Stimulated activated CD8-positive, alpha-beta memory T cell treated with anti-CD3 and anti-CD28 coated beads, Interleukin-2, amount 100 ng/mL, for 48 hours (primary cell): Measurements from ENCODE around the gene MRPL45.
"Not testable (repeated sequence)": the region's sequence is repeated elsewhere in the genome, so short reads cannot be mapped to it uniquely, and the experiment has no call there.

Experiments
- DNase-seq, 2 donors: peaks; one replicate each; pipeline ENCODE4 v3.0.0-alpha.2; 2020; ENCODE audit warnings: low read depth in 2 of 2

The MRPL45 gene

GRCh38 chr17:38296834-38297517 lies at the start of gene MRPL45:
MRPL45 (plus strand) TSS chr17:38297168; CDS start chr17:38297184, 16 bp downstream.
- peak; percentile 93 to 94 for DNase-seq

- not testable (repeated sequence) for DNase-seq
These were observed 43.8 kb upstream of the MRPL45 start for GRCh38 chr17:38253191-38253590.

DNA sequence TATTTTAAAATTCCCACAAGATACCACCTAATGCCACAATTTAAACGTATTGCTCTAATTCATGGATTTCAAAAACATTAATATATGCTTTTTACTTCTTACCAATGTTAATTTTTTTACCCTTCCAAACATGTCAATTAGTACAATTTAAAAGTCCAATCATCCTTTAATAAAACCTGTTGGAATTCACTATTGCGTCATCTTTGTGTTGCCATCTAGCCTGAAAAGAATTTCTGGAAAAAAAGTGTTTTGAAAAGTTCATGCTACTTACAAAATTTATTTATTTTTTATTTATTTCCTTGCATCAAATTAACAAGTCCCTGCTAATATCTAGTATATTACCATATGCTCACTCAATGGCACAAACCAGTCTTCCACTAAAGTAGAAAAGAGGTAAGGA lies 42.6 kb upstream of the MRPL45 start:
- DNase-seq: not testable (repeated sequence)

DNA sequence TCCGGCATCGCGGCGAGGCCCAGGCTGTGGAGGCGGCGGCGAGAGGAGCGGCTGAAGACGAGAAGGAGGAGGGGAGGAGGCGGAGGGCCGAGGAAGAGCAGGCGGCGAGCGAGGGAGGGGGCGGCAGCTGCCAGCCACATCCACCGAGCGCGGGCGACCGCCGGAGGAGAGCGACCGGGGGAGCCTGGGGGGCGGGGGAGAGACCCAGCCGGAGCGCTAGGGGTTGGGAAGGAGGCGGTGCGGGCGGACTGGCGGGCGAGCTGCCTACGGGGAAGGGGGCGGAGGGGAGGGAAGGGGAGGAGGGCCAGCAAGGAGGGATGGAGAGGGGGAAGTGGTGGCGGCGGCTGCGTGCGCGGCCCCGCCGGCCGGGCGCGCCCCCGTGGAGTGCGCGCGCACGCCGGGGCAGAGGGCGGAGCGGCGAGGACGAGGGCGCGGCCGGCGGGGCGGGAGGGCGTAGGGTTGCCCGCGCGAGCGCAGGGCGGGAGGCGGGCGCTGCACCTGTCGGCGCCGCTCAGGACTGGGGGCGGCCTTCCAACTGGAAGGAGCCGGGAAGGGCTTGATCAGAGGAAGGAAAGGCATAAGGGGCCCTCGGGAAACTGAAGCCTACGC lies 39.9 kb upstream of the MRPL45 start:
- DNase-seq: peak; percentile 70 to 76

GRCh38 chr17:38265974-38266506 lies 30.9 kb upstream of the MRPL45 start:
- DNase-seq: not testable (repeated sequence)

- not testable (repeated sequence) for DNase-seq
These were observed 30.4 kb upstream of the MRPL45 start for GRCh38 chr17:38266571-38266970.

DNA sequence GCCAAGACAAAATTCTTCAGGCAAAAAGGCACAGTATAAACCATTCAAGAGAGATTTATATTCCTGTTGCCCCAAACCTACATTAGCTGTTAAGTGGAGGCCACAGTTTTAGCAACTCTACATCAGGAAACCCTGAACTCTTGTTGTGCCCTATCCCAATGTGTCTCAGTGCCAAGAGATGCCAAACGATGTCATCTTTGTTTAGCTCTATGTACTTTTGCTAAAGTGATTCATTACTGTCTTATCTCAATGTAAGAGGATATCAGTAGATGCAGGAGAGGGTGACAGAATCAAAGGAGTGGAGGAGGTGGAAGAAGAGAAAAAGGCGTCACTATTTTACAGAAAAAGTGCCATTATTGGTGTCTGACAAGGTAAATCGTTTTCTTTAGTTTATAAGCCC lies 28.8 kb upstream of the MRPL45 start:
- DNase-seq: not testable (repeated sequence)

DNA sequence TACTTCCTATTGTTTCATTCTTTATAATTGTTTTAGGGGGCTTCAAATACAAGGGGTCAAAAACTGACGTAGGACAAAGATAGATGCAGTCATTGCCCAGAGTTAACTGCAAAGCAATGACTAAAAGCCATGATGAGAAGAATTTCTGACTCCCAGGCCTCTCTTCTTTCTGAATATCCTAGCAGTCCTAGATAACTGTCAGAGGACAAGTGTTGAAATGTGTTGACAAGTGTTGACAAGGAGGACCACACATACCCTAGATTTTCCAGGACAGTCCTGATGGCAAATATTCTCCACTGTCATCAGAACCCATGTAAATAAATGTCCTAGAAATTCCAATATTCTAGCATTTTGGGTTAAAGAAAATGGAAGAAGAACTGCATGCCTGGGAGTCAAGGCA lies 27.9 kb upstream of the MRPL45 start:
- DNase-seq: not testable (repeated sequence)

DNA sequence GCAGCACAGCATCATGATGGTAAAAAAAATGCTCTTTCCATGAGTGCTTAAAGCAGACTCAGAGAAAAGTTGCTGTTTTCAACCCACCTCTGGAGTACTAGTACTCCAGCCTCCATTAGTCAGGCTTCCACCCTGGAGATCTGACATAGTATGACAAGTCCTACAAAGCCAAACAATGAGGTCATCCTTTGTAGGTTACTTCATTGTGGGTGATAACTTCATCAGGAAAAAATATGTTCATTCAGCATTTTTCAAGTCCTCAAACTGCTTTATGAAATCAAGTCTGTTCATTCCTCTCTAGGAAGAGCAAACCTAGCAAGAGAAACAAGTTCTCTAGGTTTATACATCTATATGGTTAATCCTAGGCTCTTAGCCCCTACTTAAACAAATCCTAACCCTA lies 27.4 kb upstream of the MRPL45 start:
- DNase-seq: not testable (repeated sequence)

DNA sequence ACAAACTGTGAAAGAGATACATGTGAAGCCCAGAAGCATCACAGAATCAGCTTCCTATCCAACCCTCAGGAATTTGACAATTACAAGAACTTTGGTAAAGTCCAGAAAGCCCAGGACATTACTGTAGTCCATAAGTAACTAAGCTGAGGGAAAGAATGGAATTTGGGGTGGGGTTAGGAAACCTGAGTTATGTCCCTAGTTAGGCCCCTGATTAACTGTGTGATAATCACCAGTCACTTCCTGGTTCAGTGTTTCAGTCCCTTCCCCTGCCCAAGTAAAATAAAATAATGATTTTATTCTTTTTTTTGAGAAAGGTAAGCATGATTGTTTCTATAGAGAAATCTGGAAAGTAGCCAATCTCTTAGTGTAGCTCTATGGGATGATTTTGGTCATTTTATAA lies 11.0 kb upstream of the MRPL45 start:
- DNase-seq: not testable (repeated sequence)

GRCh38 chr17:38286501-38287091 lies 10.4 kb upstream of the MRPL45 start:
- DNase-seq: peak in 1 of 2 donors; percentile 27

- not testable (repeated sequence) for DNase-seq
These were observed 8.6 kb upstream of the MRPL45 start for GRCh38 chr17:38288217-38288827.

DNA sequence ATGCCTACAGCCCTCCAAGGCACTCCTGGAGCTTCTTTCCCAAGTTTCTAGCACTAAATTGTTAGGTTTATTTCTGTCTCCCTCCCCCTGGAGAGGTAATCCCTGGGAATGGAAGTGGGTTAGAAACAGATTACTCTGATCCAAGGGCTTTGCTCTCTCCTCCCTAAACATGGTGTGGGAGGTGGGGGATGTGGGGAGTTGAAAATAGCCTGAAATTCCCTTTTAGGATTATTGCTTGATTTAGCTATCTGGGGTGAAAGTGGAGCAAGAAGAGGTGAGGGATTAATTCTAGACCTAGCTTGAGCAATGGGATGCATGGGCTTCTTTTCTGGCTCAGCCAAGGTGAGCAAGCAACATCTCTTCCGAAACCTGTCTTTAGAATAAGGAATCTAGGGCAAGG lies 7.2 kb upstream of the MRPL45 start:
- not testable (repeated sequence) for DNase-seq

- not testable (repeated sequence) for DNase-seq
These were observed 1.2 kb upstream of the MRPL45 start for GRCh38 chr17:38295602-38296365.

DNA sequence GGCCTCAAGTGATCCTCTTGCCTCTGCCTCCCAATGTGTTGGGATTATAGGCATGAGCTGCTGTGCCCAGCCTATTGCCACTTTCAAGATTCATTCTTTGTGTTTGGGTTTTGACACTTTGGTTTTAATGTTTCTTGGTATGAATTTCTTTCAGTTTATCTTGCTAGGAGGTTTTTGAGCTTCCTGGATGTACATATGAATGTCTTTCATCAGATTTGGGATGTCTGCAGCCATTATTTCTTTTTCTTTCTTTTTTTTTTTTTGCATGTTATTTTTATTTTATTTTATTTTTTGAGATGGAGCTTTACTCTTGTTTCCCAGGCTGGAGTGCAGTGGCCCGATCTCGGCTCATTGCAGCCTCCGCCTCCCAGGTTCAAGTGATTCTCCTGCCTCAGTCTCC lies 18.5 kb downstream of the MRPL45 start:
- DNase-seq: no peak

- DNase-seq: no peak
These were observed 20.1 kb downstream of the MRPL45 start for GRCh38 chr17:38317081-38317480.

GRCh38 chr17:38320482-38320881 lies 23.5 kb downstream of the MRPL45 start:
- DNase-seq: no peak

DNA sequence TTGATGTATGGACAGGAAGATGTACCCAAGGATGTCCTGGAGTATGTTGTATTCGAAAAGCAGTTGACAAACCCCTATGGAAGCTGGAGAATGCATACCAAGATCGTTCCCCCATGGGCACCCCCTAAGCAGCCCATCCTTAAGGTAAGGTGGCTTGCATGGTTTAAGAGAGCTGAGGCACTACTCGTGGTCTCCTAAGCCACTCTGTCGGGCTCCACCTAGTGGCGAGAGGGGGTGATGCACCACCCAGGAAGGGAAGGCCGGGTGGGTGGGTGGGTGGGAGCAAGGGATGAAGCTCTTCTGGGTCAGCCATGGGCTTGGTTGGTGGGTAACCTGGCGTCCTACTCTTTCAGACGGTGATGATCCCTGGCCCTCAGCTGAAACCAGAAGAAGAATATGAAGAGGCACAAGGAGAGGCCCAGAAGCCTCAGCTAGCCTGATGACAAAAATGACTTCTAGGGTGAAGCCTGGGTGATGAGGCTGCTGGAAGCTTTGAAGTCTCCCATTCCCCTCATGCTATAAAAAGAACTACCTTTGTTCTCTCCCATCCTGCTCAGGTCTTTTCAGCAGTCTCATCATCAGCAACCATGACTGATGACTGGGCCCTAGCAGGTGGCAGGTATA lies 25.3 kb downstream of the MRPL45 start:
- peak; percentile 50 to 65 for DNase-seq

GRCh38 chr17:38322897-38323296 lies 25.9 kb downstream of the MRPL45 start:
- DNase-seq: no peak

DNA sequence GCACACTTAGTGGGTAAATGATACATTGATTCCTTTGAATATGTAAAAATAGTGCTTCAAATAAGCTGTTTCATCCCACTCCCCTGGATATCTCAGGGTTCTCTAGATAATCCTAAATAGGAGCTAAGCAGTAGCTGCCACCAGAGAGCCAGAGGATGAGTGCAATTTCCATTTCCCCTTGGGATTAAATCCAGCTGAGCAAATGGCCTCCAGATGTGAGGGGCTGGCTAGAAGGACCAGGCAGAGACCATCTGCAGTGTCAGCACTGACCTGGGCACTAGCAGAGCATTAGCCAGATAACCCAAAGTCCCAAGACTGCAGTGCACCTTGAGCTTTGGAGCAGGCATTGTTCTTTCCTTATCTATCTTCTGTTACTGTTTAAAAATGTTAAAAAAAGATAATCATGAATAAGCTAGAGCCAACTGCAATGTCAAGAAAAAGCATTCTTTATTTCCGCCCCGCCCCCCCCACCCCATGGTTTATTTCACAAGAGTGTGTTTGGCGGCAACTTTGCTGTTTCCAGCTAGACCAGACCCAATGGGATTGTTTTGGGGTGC lies 27.3 kb downstream of the MRPL45 start:
- DNase-seq: no peak

DNA sequence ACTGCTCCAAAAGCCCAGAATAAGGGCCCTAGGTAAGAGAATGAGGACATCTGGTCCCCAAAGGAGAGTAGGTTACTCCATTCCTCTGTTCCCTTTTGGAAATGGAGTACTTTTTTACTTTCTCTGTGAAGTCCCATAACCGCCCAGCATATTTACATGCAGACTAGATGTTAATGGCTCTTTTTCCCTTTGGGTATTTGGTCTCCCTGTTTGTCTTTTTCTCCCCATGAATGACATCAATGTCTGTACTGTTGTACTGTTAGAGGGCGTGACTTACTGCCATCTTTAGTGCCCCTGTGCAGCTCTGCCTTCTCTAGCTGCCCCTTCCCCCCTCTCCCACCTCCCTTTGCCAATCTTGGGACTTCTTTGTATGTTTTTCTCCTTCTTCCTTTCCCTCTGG lies 27.8 kb downstream of the MRPL45 start:
- no peak for DNase-seq
